Vagina (tissue), 2 donors: ENCODE results near the gene ENPEP.

Experiments used
- CTCF ChIP-seq, 3 experiments: fragments of 450-650 bp in 2 of 3; fragments of 200-600 bp in 1 of 3; sonication (generic) in 1 of 3; IDR thresholded peaks; one replicate each; pipeline ENCODE4 v1.5.1; 2017 to 2019; ENCODE audit warnings: antibody characterized with exemption in 3 of 3, mild to moderate bottlenecking in 2 of 3, moderate library complexity in 2 of 3
- POLR2A ChIP-seq, 2 donors: fragments of 450-650 bp; IDR thresholded peaks; one replicate each; pipeline ENCODE4 v1.6.1; 2017; ENCODE audit warnings: antibody characterized with exemption in 2 of 2, mild to moderate bottlenecking in 2 of 2, moderate library complexity in 2 of 2
- POLR2AphosphoS5 ChIP-seq, 2 donors: sonication (generic); formaldehyde crosslinking; IDR thresholded peaks; one replicate each; pipeline ENCODE4 v1.9.0; 2017; ENCODE audit warnings: antibody characterized with exemption in 2 of 2, mild to moderate bottlenecking in 2 of 2, low read depth in 1 of 2; ENCODE audit not compliant: insufficient read depth in 1 of 2

GRCh38 chr4:110442309-110442708, 33.6 kb upstream of the ENPEP start:
- TF ChIP-seq CTCF (IDR thresholded peaks at IDR 0.05): no peak
- no peak for TF ChIP-seq POLR2A (IDR thresholded peaks at IDR 0.05)
- TF ChIP-seq POLR2AphosphoS5 (IDR thresholded peaks at IDR 0.05; ENCODE audit: insufficient read depth in 1 of 2, low read depth in 1 of 2): no peak
